SIG-M5 treated with dmso at 0.1 percent for 504 hours (cell line): ENCODE results near the gene APH1B.
"Not testable (repeated sequence)": the region's sequence is repeated elsewhere in the genome, so short reads cannot be mapped to it uniquely, and the experiment has no call there.

Experiments used
- DNase-seq: peaks from one replicate; lab custom pipeline; 2025; ENCODE audit not compliant: unreplicated experiment; lab: John Stamatoyannopoulos, UW

Gene APH1B

GRCh38 chr15:63277038-63277892, at the start of gene APH1B:
TSS of gene APH1B (plus strand) at chr15:63277605. CDS start at chr15:63277624, 19 bp downstream.
- DNase-seq: peak; percentile 72

- no peak for DNase-seq
Observed at GRCh38 chr15:63227689-63228088, 49.7 kb upstream of the APH1B start.

- no peak for DNase-seq
Observed at GRCh38 chr15:63231206-63231605, 46.2 kb upstream of the APH1B start.

- DNase-seq: peak; percentile 14
Observed at GRCh38 chr15:63231706-63232105, 45.7 kb upstream of the APH1B start.

GRCh38 chr15:63232405-63232804, 45.0 kb upstream of the APH1B start:
- DNase-seq: no peak

GRCh38 chr15:63232943-63233342, 44.5 kb upstream of the APH1B start:
- no peak for DNase-seq

- no peak for DNase-seq
Observed at GRCh38 chr15:63233667-63234423, 43.6 kb upstream of the APH1B start.

- no peak for DNase-seq
Observed at GRCh38 chr15:63234451-63234870, 42.9 kb upstream of the APH1B start.

GRCh38 chr15:63236272-63236671, 41.1 kb upstream of the APH1B start:
- DNase-seq: no peak

- DNase-seq: not testable (repeated sequence)
Observed at GRCh38 chr15:63237086-63237485, 40.3 kb upstream of the APH1B start.

- DNase-seq: no peak
Observed at GRCh38 chr15:63238171-63238570, 39.2 kb upstream of the APH1B start.

GRCh38 chr15:63238796-63239195, 38.6 kb upstream of the APH1B start:
- DNase-seq: no peak

- no peak for DNase-seq
Observed at GRCh38 chr15:63240109-63240508, 37.3 kb upstream of the APH1B start.

- DNase-seq: no peak
Observed at GRCh38 chr15:63241316-63241715, 36.1 kb upstream of the APH1B start.

GRCh38 chr15:63243101-63243500, 34.3 kb upstream of the APH1B start:
- no peak for DNase-seq

- no peak for DNase-seq
Observed at GRCh38 chr15:63243776-63244175, 33.6 kb upstream of the APH1B start.

- DNase-seq: no peak
Observed at GRCh38 chr15:63244399-63244798, 33.0 kb upstream of the APH1B start.

- no peak for DNase-seq
Observed at GRCh38 chr15:63244976-63245645, 32.3 kb upstream of the APH1B start.

GRCh38 chr15:63246691-63247469, 30.5 kb upstream of the APH1B start:
- peak; percentile 97 for DNase-seq

GRCh38 chr15:63250312-63250965, 27.0 kb upstream of the APH1B start:
- no peak for DNase-seq
